Measurements from ENCODE around the gene BANK1.
"Not testable (repeated sequence)": the region's sequence is repeated elsewhere in the genome, so short reads cannot be mapped to it uniquely, and the experiment has no call there.

BANK1 gene

DNA sequence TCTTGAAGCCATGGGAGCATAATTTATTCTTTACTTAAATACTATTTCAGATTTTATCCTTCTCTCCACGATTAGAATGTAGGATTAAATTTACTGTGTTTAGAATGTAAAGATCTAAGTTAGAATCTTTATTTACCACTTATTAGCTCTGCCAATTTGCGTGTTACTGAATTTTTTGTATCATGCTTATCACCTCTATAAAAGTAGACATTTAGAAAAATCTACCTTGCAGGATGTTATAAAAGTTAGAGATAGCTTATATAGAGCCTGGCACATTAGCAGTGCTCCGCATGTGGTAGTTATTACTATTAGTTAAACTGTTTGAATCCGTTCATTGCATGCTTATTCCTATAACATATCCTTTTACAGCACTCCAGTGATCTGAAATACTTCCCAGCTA is 97.9 kb downstream of the BANK1 start:
- no peak for DNase-seq

DNA sequence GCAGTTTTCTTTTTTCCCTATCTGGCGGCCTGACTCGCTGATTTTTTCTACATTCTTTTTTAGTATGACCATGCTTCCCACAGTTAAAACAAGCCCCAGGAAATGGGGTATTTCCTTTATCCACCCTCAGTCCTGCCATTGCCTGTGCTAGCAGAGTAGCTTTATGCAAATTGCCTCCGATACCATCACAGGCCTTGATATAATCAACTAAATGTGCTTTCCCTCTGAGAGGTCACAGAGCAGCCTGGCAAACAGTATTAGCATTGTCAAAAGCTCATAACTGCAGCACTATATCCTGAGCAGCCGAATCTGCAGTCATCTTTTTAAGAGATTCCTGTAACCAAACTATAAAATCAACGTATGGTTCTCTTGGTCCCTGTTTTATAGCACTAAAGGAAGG is 115.0 kb downstream of the BANK1 start:
- not testable (repeated sequence) for DNase-seq

DNA sequence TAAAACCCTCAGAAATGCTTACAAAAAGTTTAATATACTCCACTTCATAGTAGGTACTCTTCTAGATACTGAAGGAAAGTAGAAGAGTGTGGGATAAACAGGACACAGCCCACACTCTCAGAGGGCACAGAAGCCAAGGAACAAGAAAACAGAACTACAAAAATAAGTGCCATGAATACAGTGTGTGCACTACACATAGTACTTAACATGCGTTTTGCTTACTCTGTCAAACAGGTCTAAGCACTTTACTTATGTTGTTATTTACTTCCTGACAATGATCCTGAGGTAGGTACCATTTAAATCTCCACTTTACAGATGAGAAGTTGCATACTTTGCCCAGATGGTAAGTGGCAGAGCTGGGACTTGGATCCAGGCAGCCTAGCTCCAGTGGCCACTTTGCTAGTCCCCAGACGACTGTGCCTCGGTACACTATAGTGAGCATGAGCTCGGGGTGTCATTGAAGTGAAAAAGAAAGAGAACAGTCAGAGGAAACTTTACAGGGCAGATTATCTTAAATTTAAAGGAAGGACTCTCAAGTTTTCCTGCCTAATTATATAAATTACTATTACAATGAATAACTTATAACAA is 120.3 kb downstream of the BANK1 start:
- no peak for DNase-seq

DNA sequence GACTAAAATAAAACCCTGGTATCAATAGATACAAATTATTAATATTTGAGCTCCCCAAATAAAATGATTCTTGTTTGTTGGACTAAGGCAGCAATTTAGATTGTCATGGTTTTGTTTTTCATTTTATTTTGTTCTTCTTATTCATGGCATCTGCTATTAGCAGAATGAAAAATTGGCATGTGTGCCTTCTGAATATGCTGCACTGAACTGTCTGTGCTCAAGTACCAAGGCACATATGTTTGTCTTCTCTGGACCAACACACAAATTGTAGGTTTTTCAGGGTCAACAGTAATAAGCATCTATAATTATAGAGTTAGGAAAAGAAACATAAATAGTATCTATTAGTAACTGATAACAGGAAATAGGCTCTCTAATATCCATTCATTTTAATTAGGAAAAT is 121.1 kb downstream of the BANK1 start:
- DNase-seq: no peak

DNA sequence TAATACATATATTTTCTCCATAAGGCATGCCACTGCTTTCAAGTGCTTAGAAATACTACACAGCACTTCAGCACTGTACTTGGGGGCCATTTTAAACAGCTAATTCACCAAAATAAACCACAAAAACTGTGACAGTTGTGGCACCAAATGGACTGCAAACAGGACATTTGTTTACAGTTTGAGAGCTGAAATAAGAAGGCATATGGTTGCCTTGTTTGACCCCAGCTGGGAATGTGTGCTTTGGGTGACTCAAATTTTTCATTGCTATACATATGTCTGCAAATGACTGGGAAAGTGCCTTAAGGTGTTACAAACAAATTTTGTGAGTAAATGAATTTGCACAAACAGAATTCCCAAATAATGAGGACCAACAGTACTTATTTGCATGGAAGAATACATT is 124.2 kb downstream of the BANK1 start:
- no peak for DNase-seq

DNA sequence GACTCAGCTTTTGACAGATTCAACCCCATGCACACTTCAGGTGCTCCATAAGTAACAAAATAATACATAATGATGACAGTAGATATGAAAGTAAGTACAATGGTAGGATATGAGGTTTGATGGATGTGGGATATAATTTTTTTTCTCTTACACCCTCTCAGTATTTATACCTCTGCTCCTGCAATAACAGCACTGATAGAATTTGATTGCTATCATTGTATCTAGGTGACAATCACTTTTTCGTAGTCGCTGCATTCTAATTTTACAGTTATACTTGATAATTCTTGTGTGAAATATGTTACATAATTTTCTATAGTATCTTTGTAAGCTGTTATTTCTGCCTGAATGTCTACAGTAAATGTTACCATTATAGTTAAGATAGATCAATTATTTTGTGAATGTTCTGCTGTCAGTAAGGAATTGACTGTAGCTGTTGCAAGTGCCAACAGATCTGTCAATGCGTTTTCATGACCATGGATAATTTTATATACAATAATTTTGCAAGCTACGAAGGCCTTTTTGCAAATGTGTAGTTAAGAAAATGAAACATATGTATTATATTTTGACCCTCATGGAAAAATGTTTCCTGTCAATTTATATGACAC is 128.9 kb downstream of the BANK1 start:
- no peak for DNase-seq

DNA sequence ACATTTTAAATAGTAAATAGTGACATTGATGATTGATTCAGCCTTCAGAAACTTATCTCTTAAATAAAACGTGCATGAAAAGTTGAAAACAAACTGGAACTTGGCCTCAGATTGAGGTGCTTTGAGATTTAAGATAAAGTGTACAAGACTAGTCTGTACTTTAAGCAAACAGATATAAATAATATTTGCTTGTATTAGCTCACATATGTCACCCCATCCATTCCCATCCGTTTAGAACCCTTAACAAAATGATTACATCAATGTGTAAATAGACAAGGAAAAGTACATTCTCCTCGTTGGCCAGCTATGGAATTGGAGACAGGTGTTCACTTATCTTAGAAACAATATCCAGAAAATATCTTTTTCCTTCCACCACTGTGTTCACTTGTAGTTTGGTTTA is 130.8 kb downstream of the BANK1 start:
- DNase-seq: no peak

DNA sequence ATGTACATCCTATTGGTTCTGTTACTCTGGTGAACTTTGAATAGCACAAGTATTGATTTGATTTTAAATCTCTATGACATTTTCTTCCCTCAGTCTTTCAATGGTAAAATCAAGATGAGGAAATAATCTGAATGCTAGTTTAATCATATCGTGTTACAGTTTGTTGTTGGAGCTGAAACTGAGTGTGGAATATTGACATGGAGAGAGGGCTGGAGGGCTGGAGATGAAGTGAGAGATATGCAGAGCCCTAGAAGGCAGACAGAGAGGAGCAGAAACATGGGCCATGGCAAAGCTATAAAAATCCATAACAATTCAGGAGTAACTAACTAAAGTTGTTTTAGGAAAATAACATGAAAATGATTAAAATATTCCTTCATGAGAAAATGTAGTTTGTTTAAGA is 141.1 kb downstream of the BANK1 start:
- no peak for DNase-seq

DNA sequence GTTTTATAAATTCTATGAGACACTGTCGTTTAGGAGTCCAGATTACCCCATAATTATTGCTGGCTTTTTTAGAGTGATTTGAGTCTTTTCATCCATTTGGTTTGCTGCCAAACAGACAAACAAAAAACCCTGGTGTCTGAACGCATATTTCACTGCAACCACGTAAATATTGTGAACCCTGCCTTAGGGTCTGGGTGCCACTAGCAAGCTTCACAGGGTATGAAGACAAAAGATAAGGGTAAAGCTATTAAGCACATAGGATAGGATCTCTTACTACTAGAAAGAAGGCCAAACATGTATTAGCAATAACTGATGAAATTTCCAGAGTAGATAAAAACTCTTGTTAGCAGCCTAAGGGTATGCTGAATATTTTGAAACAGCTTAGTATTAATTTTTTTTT is 143.3 kb downstream of the BANK1 start:
- DNase-seq: no peak

DNA sequence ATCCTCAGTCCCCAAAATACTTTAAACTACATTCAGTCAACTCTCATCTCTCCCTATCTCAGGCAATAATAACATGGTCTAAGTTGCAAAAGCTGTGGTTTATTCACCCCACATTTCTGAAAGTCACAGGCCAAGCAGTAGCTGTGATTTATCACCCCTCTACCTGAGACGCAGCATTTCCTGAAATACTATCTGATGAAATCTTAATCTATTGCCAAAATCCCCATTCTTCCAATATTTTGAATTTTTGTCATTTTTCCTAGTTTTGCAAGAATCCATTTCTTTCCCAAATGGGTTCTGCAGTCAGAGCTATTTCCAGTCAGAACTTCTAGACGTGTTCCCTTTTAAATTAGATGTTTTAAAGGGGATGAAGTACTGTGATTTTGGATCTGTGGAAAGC is 148.3 kb downstream of the BANK1 start:
- no peak for DNase-seq

DNA sequence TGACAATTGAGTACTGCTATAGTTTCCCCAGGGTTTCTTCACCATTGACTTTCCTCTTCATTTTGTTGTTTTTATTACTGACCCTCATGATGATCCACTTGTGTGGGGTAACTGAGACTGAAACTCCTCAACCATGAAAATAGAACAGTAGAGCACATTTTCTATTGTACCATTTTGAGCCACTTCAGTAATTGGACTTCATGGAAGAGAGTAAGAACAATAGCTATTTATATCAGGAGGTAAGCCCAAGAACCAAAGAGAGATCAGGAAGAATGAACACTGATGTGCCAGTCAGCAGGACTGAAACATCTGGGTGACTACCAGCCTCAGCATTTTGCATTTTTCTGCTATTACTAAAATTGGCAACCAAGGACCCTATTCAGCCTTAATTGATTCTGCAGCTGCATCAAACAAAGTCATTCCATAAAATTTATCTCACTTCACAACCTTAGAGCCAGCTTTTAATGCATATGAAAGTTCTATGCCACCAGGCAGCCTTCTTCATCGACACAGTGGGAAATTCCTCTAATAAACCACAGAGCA is 151.4 kb downstream of the BANK1 start:
- no peak for DNase-seq

DNA sequence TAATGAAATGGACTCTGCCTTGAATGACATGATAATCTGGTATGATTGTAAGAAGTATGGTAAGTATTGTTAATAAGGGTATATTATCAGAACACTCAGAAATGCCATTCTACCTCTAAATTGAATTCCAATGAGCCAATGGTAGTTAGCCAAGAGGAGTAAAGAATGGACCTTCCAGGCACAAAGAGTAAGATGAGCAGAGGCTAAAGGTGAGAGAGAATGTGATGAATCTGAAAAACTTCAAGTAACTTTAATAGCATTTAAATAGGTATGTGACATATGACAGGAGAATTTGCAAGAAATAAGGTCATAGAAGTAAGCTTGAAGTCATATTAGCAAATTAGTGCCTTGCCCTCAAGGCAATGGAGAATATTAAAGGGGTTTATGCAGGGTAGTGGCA is 152.4 kb downstream of the BANK1 start:
- DNase-seq: no peak

DNA sequence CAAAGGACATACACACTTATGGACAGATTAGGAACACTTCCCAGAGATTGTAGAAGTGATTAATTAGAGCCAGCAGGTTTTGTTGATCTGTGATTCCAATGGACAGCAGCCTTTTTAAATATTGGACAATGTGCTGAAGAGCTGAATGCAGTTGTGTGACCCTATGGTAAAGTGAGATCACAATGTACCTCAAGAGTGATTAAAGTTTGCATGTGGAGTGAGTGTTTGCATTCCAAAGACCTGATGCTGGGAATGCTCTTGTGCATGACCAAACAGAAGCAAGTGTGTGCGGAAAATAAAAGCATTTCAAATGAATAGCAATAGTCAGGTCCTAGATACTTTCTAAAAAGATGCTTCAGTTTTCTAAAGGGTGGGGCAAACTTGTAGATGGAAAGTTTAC is 154.1 kb downstream of the BANK1 start:
- DNase-seq: no peak

DNA sequence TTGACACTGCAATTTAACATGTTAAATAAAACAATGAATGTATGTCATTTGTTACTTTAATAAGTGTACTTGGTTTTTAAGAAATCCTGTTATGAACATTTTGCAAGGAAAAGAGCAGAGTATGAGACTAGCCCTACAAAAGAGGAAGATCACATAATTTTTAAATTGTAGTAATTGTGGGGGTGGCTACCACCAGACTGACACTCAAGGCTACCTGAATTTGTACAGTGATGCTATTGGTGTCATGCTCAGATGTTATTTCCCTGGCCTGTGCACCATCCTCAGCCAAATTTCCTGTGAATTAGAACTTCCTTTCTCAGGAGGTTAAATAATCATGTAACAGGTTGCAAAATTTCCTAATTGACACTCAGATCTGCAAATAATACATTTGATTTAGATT is 157.5 kb downstream of the BANK1 start:
- no peak for DNase-seq

DNA sequence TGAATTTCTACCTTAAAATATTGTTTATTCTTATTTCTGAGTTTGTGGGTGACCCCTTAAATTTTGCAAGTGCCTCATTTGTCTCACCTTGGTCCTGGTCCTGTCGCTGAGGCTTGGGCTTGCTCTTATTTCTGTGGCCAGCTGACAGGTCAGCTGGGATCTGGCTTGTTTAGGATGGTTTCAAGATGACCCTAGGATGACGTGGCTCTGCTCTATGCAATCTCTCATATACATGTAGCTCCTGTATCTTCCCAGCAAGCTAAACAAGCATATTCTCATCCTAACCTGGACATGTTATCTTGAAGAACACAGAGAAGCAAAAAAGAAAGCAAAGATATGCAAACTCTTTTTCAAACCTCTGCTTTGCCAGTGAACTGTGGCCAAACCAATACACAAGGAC is 158.4 kb downstream of the BANK1 start:
- DNase-seq: no peak

DNA sequence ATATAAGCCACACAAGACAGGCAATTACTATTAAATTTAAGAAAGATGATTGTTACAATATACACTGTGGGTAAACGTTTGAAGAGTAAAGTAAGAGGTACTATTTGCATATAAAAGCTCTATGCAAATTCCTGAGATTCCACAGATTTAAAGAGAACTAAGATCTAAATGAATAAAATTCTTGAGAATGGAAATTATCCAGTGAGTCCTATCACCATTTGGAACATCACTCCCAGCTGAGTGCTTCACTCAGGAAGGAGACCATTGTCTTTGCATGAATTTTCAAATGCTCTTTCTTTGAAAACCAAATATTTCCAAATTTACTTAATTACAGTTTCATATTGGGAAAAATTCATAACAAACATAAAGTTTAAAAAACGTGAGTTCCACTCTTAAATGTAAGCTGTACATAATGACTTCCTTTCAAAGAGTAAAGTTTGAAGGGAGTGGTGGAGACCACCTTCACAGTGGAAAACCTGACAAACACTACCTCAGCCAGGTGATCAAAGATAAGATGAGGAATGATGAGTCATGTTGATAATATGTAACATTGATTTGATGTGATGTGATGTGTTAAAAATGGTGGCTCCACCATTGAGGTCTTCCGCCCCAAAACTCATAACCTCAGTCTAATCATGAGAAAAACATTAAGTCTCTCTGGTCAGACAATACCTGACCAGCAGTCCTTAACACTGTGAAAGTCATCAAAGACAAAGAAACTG is 159.9 kb downstream of the BANK1 start:
- DNase-seq: no peak

DNA sequence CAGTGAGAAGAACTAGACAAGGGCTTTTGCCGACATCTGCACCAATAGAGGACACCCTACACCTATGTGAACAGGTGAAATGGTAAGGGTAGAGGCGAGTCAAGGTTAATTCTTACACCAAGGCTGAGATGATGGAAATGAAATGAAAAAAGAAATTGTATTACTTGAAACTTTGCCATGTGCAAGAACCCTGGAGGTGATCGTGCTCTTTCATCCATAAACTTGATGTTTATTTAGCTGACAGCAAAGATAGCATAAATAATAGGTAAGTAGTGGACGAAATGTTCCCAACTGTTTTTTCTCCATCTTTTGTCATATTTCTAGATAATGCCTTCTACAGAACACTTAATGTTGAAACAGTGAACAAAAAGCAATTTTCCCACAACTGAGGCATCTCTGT is 162.5 kb downstream of the BANK1 start:
- no peak for DNase-seq

DNA sequence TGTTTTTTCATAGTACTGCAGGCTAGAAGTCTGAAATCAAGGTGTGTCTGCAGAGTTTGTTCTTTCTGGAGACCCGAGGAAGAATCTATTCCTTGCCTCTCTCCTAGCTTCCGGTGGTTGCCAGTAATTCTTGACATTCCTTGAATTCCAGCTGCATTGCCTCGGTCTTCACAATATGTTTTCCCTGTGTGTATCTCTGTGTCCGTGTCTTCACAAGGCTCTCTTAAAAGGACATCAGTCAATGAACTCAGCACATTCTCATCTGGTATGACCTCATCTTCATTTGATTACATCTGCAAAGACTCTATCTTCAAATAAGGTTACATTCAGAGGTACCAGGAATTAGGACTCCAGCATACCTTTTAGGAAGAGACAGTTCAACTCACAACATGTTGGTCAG is 163.4 kb downstream of the BANK1 start:
- DNase-seq: no peak

DNA sequence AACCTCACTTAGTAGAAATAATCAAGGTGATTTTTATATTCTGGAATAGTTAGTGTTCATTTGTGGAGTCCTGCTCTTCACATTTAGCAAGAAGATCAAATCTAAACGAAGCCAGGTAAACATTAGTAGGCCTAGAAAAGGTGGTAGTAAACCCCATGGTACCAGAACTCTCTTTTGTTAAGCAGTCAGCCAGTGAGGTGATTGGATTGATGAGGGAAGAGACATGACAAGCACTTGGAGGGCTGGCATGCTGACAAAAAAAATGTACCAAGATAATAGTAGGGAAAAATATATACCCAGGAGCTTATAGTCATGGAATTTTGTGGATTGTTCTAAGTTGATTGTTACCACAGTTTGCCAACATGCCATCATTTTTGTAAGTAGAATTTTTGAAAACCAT is 163.8 kb downstream of the BANK1 start:
- no peak for DNase-seq

DNA sequence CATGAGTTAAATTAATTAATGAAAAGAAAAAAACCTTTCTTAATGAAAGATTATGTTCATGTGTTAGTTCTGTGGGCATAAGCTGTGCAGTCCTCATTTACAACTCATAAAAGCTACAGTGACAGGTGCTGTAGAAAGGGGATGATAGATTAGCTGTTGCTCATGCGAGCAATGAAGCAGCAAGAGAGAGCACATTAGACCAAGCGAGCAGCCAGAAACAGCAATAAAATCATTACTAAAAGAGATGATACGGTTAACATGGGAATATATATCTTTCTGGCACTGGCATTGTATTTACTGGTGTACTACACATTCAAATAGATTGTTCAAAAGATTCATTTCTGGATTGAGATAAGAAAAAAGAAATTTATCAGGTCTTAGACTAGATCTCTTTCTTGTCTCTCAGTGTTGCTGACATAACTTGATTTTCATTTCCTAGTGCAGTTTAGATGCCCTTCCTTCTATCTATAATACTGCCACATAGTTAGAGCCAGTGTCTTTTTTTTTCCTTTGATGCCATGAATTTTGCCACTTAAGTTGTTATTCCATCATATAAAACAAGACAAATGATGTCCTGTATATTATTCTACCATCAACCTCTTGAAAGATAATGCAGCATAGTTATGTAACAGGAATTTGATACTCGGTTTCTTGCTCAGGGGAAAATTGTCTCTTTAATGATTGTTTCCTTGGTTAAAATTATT is 164.6 kb downstream of the BANK1 start:
- no peak for DNase-seq

DNA sequence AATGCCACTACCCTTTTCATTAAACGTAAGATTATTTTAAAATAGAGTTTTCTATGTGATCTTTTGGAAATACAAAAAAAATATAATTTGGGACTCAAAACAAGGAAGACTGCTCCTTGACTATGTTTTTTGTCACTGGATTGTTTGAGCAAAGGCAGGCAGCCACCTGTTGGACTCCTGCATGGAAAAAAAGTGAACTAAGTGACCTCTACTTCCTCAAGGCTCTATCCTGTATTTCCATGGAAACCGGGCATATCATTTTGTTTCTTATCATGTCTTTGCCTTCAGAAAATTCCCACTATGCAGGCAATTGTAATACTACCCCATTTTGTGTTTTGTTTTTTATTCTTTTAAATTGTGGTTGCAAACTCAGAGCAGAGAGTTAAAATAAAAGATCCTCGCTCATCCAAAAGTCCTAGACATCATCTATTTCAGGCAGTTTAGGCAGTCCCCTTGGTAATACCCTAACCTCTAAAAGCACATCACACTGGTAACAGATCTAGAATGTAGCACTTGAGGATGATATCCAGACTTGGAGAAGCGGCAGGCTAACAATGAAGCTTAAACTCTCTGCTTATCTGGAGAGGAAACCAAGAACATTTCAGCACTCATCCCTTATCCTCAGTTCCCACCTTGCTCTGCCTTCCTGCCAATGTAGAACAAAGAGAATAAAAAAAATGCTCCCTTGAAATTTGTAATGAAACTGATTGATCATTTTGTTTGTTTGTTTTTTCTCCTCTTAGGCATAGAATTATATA is 165.7 kb downstream of the BANK1 start:
- DNase-seq: no peak

DNA sequence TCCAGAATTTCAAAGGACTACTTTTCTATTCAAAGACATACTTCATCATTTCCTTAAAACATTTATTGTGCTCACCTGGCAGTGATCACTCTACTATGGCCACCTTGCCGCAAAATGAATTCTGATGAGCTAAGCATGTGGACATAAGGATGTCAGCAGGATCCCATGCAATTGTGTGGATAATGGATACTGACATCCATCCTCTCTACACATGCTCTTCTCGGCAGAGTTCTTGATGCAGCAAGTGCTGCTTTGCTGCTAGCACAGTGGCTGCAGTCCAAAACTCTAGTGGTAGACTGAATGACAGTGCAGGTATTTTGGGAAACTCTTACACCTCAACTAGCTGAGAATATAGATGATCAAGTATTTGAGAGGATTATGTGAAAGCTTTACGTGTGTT is 168.0 kb downstream of the BANK1 start:
- no peak for DNase-seq

DNA sequence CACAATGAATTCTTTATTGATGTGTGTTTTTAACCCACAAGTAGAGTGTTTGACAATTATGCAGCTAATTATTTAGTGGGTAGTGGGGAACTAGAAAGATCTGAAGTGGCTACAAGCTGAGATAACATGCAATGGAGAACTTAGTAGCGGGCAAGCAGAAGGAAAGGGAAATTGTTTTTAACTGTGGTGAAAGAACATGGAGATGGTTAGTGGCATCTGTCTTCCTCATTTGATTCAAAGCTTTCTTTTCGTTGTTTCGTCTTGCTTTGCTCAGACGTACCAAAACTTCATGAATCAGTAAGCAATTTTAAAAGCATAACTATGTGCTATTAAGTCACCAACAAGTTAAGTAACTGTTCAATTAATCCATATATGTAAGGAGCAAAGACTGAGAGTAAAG is 169.9 kb downstream of the BANK1 start:
- DNase-seq: no peak

Measured in right hindlimb (tissue), 1 donor.